Measurements from ENCODE around the gene ADA. TPM values are rescaled to one million over a fixed set of nuclear protein-coding genes. Genes with fewer than 3 reads are reported as not detected.

Gene ADA
- total RNA-seq, 1 donor from 2014 or later, result 11.4 TPM

- H3K4me1 Mint-ChIP-seq (ENCODE audit: low read depth), result peaks cover 14% of the 10 kb centered on the region
- H3K9me3 Mint-ChIP-seq (ENCODE audit: low read depth), result peaks cover 3% of the 10 kb centered on the region
- H3K27me3 Mint-ChIP-seq (ENCODE audit: low read depth), result no peaks in the 10 kb centered on the region
- peaks cover 2% of the 10 kb centered on the region for H3K36me3 Mint-ChIP-seq (ENCODE audit: low read depth)
- DNase-seq (ENCODE audit: low spot score), result no peak
- no peak overlapping the region for H3K4me3 Mint-ChIP-seq (ENCODE audit: unreplicated experiment)
- no peak for TF ChIP-seq CTCF (IDR thresholded peaks at IDR 0.05)
- H3K27ac Mint-ChIP-seq (ENCODE audit: unreplicated experiment), result peak overlapping the region; percentile 59
Measured at GRCh38 chr20:44684047-44684967, 32.8 kb upstream of the ADA start.

- Mint-ChIP-seq H3K9me3 (ENCODE audit: low read depth) (peaks cover 3% of the 10 kb centered on the region), H3K4me3 (ENCODE audit: unreplicated experiment) (no peak overlapping the region), H3K4me1 (ENCODE audit: low read depth) (peaks cover 14% of the 10 kb centered on the region), H3K36me3 (ENCODE audit: low read depth) (peaks cover 2% of the 10 kb centered on the region), H3K27ac (ENCODE audit: unreplicated experiment) (no peak overlapping the region), H3K27me3 (ENCODE audit: low read depth) (no peaks in the 10 kb centered on the region)
- TF ChIP-seq CTCF (IDR thresholded peaks at IDR 0.05), result peak; percentile 85
- no peak for DNase-seq (ENCODE audit: low spot score)
Measured at GRCh38 chr20:44683263-44684046, 32.0 kb upstream of the ADA start.

GRCh38 chr20:44681796-44682566, 30.5 kb upstream of the ADA start:
- no peak for TF ChIP-seq CTCF (IDR thresholded peaks at IDR 0.05)
- Mint-ChIP-seq H3K9me3 (ENCODE audit: low read depth) (peaks cover 3% of the 10 kb centered on the region), H3K4me3 (ENCODE audit: unreplicated experiment) (no peak overlapping the region), H3K27ac (ENCODE audit: unreplicated experiment) (no peak overlapping the region), H3K27me3 (ENCODE audit: low read depth) (no peaks in the 10 kb centered on the region), H3K4me1 (ENCODE audit: low read depth) (peaks cover 8% of the 10 kb centered on the region), H3K36me3 (ENCODE audit: low read depth) (no peaks in the 10 kb centered on the region)
- DNase-seq (ENCODE audit: low spot score), result no peak

GRCh38 chr20:44678990-44679611, 27.6 kb upstream of the ADA start:
- Mint-ChIP-seq H3K9me3 (ENCODE audit: low read depth) (peaks cover 3% of the 10 kb centered on the region), H3K4me3 (ENCODE audit: unreplicated experiment) (no peak overlapping the region), H3K4me1 (ENCODE audit: low read depth) (no peaks in the 10 kb centered on the region), H3K27me3 (ENCODE audit: low read depth) (no peaks in the 10 kb centered on the region), H3K36me3 (ENCODE audit: low read depth) (no peaks in the 10 kb centered on the region), H3K27ac (ENCODE audit: unreplicated experiment) (no peak overlapping the region)
- no peak for DNase-seq (ENCODE audit: low spot score)
- no peak for TF ChIP-seq CTCF (IDR thresholded peaks at IDR 0.05)

Measured in chondrocyte (in vitro differentiated cells).